ENCODE data around the gene TYROBP. TPM values are rescaled to one million over a fixed set of nuclear protein-coding genes. Genes with fewer than 3 reads are reported as not detected.
A peak's percentile ranks its signal among the peaks of the same experiment; 100 is the strongest.

TYROBP gene
- total RNA-seq, 2 donors from 2014 or later, result not detected

- Mint-ChIP-seq H3K27ac (peak overlapping the region; percentile 86), H3K4me3 (peak overlapping the region; percentile 90), H3K27me3 (no peaks in the 10 kb centered on the region), H3K9me3 (no peaks in the 10 kb centered on the region), H3K4me1 (peaks cover 25% of the 10 kb centered on the region), H3K36me3 (ENCODE audit: low read depth) (peaks cover 30% of the 10 kb centered on the region)
- no peak for ATAC-seq (replicated peaks)
Observed at GRCh38 chr19:35938282-35939224, 30.5 kb upstream of the TYROBP start.

GRCh38 chr19:35937345-35938281, 29.5 kb upstream of the TYROBP start:
- no peak for ATAC-seq (replicated peaks)
- H3K9me3 Mint-ChIP-seq, result no peaks in the 10 kb centered on the region
- H3K4me3 Mint-ChIP-seq, result peak overlapping the region; percentile 90
- peaks cover 27% of the 10 kb centered on the region for H3K36me3 Mint-ChIP-seq (ENCODE audit: low read depth)
- H3K27me3 Mint-ChIP-seq, result no peaks in the 10 kb centered on the region
- peak overlapping the region; percentile 86 for H3K27ac Mint-ChIP-seq
- peaks cover 25% of the 10 kb centered on the region for H3K4me1 Mint-ChIP-seq

- Mint-ChIP-seq H3K4me1 (peaks cover 29% of the 10 kb centered on the region), H3K4me3 (peak overlapping the region; percentile 90), H3K27ac (no peak overlapping the region), H3K9me3 (no peaks in the 10 kb centered on the region), H3K27me3 (no peaks in the 10 kb centered on the region), H3K36me3 (ENCODE audit: low read depth) (peaks cover 27% of the 10 kb centered on the region)
- no peak for ATAC-seq (replicated peaks)
Observed at GRCh38 chr19:35936738-35937268, 28.7 kb upstream of the TYROBP start.

GRCh38 chr19:35935911-35936737, 28.0 kb upstream of the TYROBP start, which contains the start of gene LRFN3:
Gene LRFN3 (plus strand): TSS chr19:35936374. CDS start chr19:35939426, 3,052 bp downstream.
- peak within 1 kb of the TSS; percentile 86 for H3K27ac Mint-ChIP-seq
- ATAC-seq (replicated peaks), result peak; percentile 33

GRCh38 chr19:35932291-35932936, 24.3 kb upstream of the TYROBP start:
- no peak for ATAC-seq (replicated peaks)
- Mint-ChIP-seq H3K27ac (peak overlapping the region; percentile 60), H3K4me3 (peak overlapping the region; percentile 85), H3K4me1 (peaks cover 27% of the 10 kb centered on the region), H3K9me3 (peaks cover 4% of the 10 kb centered on the region), H3K27me3 (no peaks in the 10 kb centered on the region), H3K36me3 (ENCODE audit: low read depth) (no peaks in the 10 kb centered on the region)

More at GRCh38 chr19:35935911-35936737, 28.0 kb upstream of the TYROBP start, which contains the start of gene LRFN3:
- H3K9me3 Mint-ChIP-seq, result no peaks in the 10 kb centered on the region
- peak within 1 kb of the TSS; percentile 90 for H3K4me3 Mint-ChIP-seq
- peaks cover 33% of the 10 kb centered on the region for H3K4me1 Mint-ChIP-seq
- no peaks in the 10 kb centered on the region for H3K27me3 Mint-ChIP-seq
- peaks cover 24% of the 10 kb centered on the region for H3K36me3 Mint-ChIP-seq (ENCODE audit: low read depth)

GRCh38 chr19:35931874-35932202, 23.7 kb upstream of the TYROBP start:
- H3K27me3 Mint-ChIP-seq, result no peaks in the 10 kb centered on the region
- H3K4me1 Mint-ChIP-seq, result peaks cover 27% of the 10 kb centered on the region
- H3K36me3 Mint-ChIP-seq (ENCODE audit: low read depth), result no peaks in the 10 kb centered on the region
- peak; percentile 9 for ATAC-seq (replicated peaks)
- peaks cover 4% of the 10 kb centered on the region for H3K9me3 Mint-ChIP-seq
- peak overlapping the region; percentile 60 for H3K27ac Mint-ChIP-seq
- H3K4me3 Mint-ChIP-seq, result peak overlapping the region; percentile 85

GRCh38 chr19:35931161-35931873, 23.2 kb upstream of the TYROBP start:
- Mint-ChIP-seq H3K4me3 (peak overlapping the region; percentile 85), H3K36me3 (ENCODE audit: low read depth) (no peaks in the 10 kb centered on the region), H3K4me1 (peaks cover 31% of the 10 kb centered on the region), H3K27me3 (no peaks in the 10 kb centered on the region), H3K9me3 (peaks cover 4% of the 10 kb centered on the region), H3K27ac (peak overlapping the region; percentile 60)
- peak; percentile 96 for ATAC-seq (replicated peaks)

GRCh38 chr19:35929876-35930275, 21.8 kb upstream of the TYROBP start:
- no peaks in the 10 kb centered on the region for H3K27me3 Mint-ChIP-seq
- no peaks in the 10 kb centered on the region for H3K36me3 Mint-ChIP-seq (ENCODE audit: low read depth)
- peak overlapping the region; percentile 86 for H3K27ac Mint-ChIP-seq
- H3K9me3 Mint-ChIP-seq, result peaks cover 8% of the 10 kb centered on the region
- H3K4me3 Mint-ChIP-seq, result peak overlapping the region; percentile 85
- H3K4me1 Mint-ChIP-seq, result peaks cover 25% of the 10 kb centered on the region
- ATAC-seq (replicated peaks), result no peak

- H3K27ac Mint-ChIP-seq, result no peak overlapping the region
- H3K9me3 Mint-ChIP-seq, result peaks cover 8% of the 10 kb centered on the region
- no peaks in the 10 kb centered on the region for H3K27me3 Mint-ChIP-seq
- H3K4me1 Mint-ChIP-seq, result peaks cover 25% of the 10 kb centered on the region
- H3K36me3 Mint-ChIP-seq (ENCODE audit: low read depth), result no peaks in the 10 kb centered on the region
- H3K4me3 Mint-ChIP-seq, result no peak overlapping the region
- no peak for ATAC-seq (replicated peaks)
Observed at GRCh38 chr19:35928507-35928906, 20.4 kb upstream of the TYROBP start.

GRCh38 chr19:35925501-35925900, 17.4 kb upstream of the TYROBP start:
- ATAC-seq (replicated peaks), result no peak
- Mint-ChIP-seq H3K4me1 (peaks cover 12% of the 10 kb centered on the region), H3K9me3 (peaks cover 8% of the 10 kb centered on the region), H3K27me3 (no peaks in the 10 kb centered on the region), H3K36me3 (ENCODE audit: low read depth) (no peaks in the 10 kb centered on the region), H3K27ac (no peak overlapping the region), H3K4me3 (no peak overlapping the region)

GRCh38 chr19:35921012-35921411, 12.9 kb upstream of the TYROBP start:
- Mint-ChIP-seq H3K36me3 (ENCODE audit: low read depth) (no peaks in the 10 kb centered on the region), H3K27ac (no peak overlapping the region), H3K4me3 (no peak overlapping the region), H3K9me3 (peaks cover 4% of the 10 kb centered on the region), H3K27me3 (no peaks in the 10 kb centered on the region), H3K4me1 (no peaks in the 10 kb centered on the region)
- no peak for ATAC-seq (replicated peaks)

GRCh38 chr19:35919306-35919705, 11.2 kb upstream of the TYROBP start:
- Mint-ChIP-seq H3K27ac (no peak overlapping the region), H3K36me3 (ENCODE audit: low read depth) (no peaks in the 10 kb centered on the region), H3K4me1 (no peaks in the 10 kb centered on the region), H3K9me3 (no peaks in the 10 kb centered on the region), H3K27me3 (no peaks in the 10 kb centered on the region), H3K4me3 (no peak overlapping the region)
- ATAC-seq (replicated peaks), result no peak

- peak; percentile 32 for ATAC-seq (replicated peaks)
- Mint-ChIP-seq H3K36me3 (ENCODE audit: low read depth) (no peaks in the 10 kb centered on the region), H3K27ac (no peak overlapping the region), H3K4me1 (no peaks in the 10 kb centered on the region), H3K9me3 (no peaks in the 10 kb centered on the region), H3K4me3 (no peak overlapping the region), H3K27me3 (no peaks in the 10 kb centered on the region)
Observed at GRCh38 chr19:35915443-35915842, 7.3 kb upstream of the TYROBP start.

All from activated T-helper 17 cell treated with anti-CD3 and anti-CD28 coated beads, Interleukin-2, amount 50 U/mL, for 72 hours (primary cell).